K562 (cell line): ENCODE results near the gene TOM1L1. TPM values are rescaled to one million over a fixed set of nuclear protein-coding genes. Genes with fewer than 3 reads are reported as not detected.
A peak's percentile ranks its signal among the peaks of the same experiment; 100 is the strongest.

ENCODE experiments used
- ADNP ChIP-seq: fragments of 200-800 bp; sonication (Bioruptor generic); IDR thresholded peaks from 2 replicates; pipeline ENCODE4 v1.6.1; 2016; ENCODE audit warnings: missing genetic modification characterization, missing compliant biosample characterization
- CCAR2 ChIP-seq: fragments of 200-400 bp; formaldehyde crosslinking; IDR thresholded peaks from 2 replicates; pipeline ENCODE4 v1.6.1; 2017; ENCODE audit warnings: mild to moderate bottlenecking, low read depth, low read length
- COPS2 ChIP-seq: fragments of 450-650 bp; conservative IDR thresholded peaks from 2 replicates; pipeline ENCODE4 v1.6.1; 2016; ENCODE audit warnings: mild to moderate bottlenecking, moderate library complexity
- ERF ChIP-seq: fragments of 450-650 bp; formaldehyde crosslinking; IDR thresholded peaks from 2 replicates; pipeline ENCODE4 v1.4.0; 2020; ENCODE audit warnings: mild to moderate bottlenecking, mixed read lengths
- KHSRP ChIP-seq: fragments of 450-650 bp; IDR thresholded peaks from 2 replicates; pipeline ENCODE4 v1.6.1; 2017
- MCM2 ChIP-seq: fragments of 450-650 bp; IDR thresholded peaks from 2 replicates; pipeline ENCODE4 v1.6.1; 2017; ENCODE audit warnings: low read depth, mild to moderate bottlenecking
- NCOR1 ChIP-seq: fragments of 450-650 bp; IDR thresholded peaks from 2 replicates; pipeline ENCODE4 v1.6.1; 2016; ENCODE audit warnings: mild to moderate bottlenecking, moderate library complexity
- NFYB ChIP-seq: IDR thresholded peaks from 2 replicates; pipeline ENCODE4 v1.6.1; 2011; ENCODE audit warnings: mild to moderate bottlenecking, moderate library complexity; ENCODE audit not compliant: insufficient read length; ENCODE audit errors: extremely low read depth
- PHB2 ChIP-seq: fragments of 450-650 bp; IDR thresholded peaks from 2 replicates; pipeline ENCODE4 v1.6.1; 2017; ENCODE audit warnings: low read depth
- RNF2 ChIP-seq: sonication (generic); IDR thresholded peaks from 2 replicates; pipeline ENCODE4 v1.6.1; 2016
- SMARCA4 ChIP-seq: fragments of 450-650 bp; IDR thresholded peaks from 2 replicates; pipeline ENCODE4 v1.6.1; 2016
- SRSF7 ChIP-seq: fragments of 200-400 bp; formaldehyde crosslinking; optimal IDR thresholded peaks from 2 replicates; pipeline ENCODE3; 2017; ENCODE audit warnings: mild to moderate bottlenecking, low read depth, low read length
- TAF15 ChIP-seq: fragments of 200-400 bp; formaldehyde crosslinking; IDR thresholded peaks from 2 replicates; pipeline ENCODE4 v1.6.1; 2017; ENCODE audit warnings: mild to moderate bottlenecking, low read depth, low read length, moderate library complexity
- ZC3H8 ChIP-seq: fragments of 450-650 bp; IDR thresholded peaks from 2 replicates; pipeline ENCODE4 v1.6.1; 2017
- ZKSCAN8 ChIP-seq: fragments of 200-800 bp; sonication (Bioruptor generic); IDR thresholded peaks from 2 replicates; pipeline ENCODE4 v1.6.1; 2016; ENCODE audit warnings: missing genetic modification characterization, missing compliant biosample characterization
- ZNF347 ChIP-seq: fragments of 450-650 bp; formaldehyde crosslinking; IDR thresholded peaks from 2 replicates; pipeline ENCODE4 v1.4.0; 2020; ENCODE audit warnings: low read depth, mild to moderate bottlenecking, moderate library complexity
- ZNF77 ChIP-seq: fragments of 250-450 bp; sonication (Bioruptor Pico); IDR thresholded peaks from 2 replicates; pipeline ENCODE4 v1.5.0; 2020
- polyA plus RNA-seq, 8 experiments: library from polyadenylated mRNA; depleted of rRNA in 4 of 8; stranded (reverse) in 5 of 8; unstranded in 3 of 8; fragments of >200 nt; fragmentation: Nextera tagmentation in 2 of 8; fragmentation: Illumina TruSeq in 1 of 8; extraction: Ambion mirVana in 2 of 8; extraction: Trizol in 1 of 8; gene quantifications; 2 replicates each; pipeline versions ENCODE4 v1.2.1 to v1.2.3, GENCODE V29; 2011 to 2014; ENCODE audit warnings: inconsistent platforms in 1 of 8, missing spikeins in 1 of 8
- total RNA-seq, 7 experiments: library from RNA; depleted of rRNA in 6 of 7; stranded (reverse); fragments of >200 nt in 6 of 7; fragmentation: Illumina TruSeq in 2 of 7; extraction: Trizol in 2 of 7; gene quantifications; 2 replicates each; pipeline versions ENCODE4 v1.2.1 to v1.2.3, GENCODE V29; 2011 to 2021; ENCODE audit warnings: low replicate concordance in 1 of 7
- TF ChIP-seq, protein P1 (sequence below): fragments of 250-450 bp; sonication (Bioruptor Pico); IDR thresholded peaks from 2 replicates; pipeline ENCODE4 v1.8.0; 2022; ENCODE audit warnings: moderate library complexity, mild to moderate bottlenecking, inconsistent platforms
- TF ChIP-seq, protein P2 (sequence below): fragments of 150-350 bp; conservative IDR thresholded peaks from 2 replicates; pipeline ENCODE4 v1.6.1; 2014; ENCODE audit warnings: low read length
- TF ChIP-seq, protein P3 (sequence below): fragments of 450-650 bp; conservative IDR thresholded peaks from 2 replicates; pipeline ENCODE4 v1.6.1; 2016; ENCODE audit warnings: missing genetic modification characterization, low read depth, mild to moderate bottlenecking, missing compliant biosample characterization, moderate library complexity
- TF ChIP-seq, protein P4 (sequence below): fragments of 250-450 bp; sonication (Bioruptor Pico); IDR thresholded peaks from 2 replicates; pipeline ENCODE4 v1.5.1; 2021; ENCODE audit warnings: mild to moderate bottlenecking
- TF ChIP-seq, protein P5 (sequence below): fragments of 450-650 bp; formaldehyde crosslinking; IDR thresholded peaks from 2 replicates; pipeline ENCODE4 v1.4.0; 2020; ENCODE audit warnings: mild to moderate bottlenecking, moderate library complexity

TOM1L1 gene
- total and polyA plus RNA-seq, 9 of the 15 experiments (the other 6 are each of a cell fraction or from before 2014, with no cell fraction given), result 21.3 to 74.3 (median 31.0) TPM

DNA sequence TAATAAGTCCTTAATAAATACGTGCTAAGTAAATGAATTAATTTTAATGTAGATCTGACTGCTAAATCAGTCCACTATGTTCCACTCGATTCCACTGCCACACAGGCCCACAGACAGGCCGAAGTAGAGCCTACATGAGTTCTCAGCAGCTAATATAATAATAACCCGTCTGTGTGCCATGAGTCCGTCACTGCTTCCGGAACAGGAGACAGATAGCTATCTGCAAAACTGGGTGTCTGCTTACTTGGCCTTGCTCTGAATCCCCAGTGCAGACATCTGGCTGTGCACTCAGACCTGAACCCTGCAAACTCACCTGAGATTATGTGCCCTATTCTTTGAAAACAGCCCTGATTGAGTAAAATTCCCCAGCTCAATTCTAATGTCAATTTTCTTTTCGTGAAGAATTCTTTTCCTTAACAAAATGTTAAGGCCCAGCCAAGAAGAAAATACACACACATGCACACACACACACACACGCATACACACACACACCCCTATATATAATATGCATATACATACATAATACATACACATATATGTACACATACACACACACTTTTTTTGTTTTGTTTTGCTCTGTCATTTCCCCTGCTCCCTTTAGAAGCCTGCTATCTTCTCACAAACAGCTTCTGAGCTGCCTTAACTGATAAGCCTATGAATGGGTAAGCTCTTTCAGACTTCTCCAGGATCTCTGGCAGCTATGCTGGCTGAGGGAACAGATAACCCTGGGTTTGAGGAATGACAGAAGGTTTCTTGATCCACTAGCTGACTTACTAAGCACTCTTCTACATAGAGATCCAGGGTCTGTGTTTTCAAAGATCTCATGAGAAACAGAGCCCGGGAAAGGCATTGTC is 39.8 kb upstream of the TOM1L1 start (continued):
- TF ChIP-seq SRSF7 (no peak), RNF2 (peak; percentile 75; the same call in 1 of the 2 replicates), ZC3H8 (0 out of 2 replicates have a peak, but pooled peaks have one; percentile 31), NCOR1 (peak; percentile 99), ERF (CRISPR knock-in tag) (0 out of 2 replicates have a peak, but pooled peaks have one; percentile 9), ADNP (tag) (no peak; the same call in 1 of the 2 replicates), PHB2 (peak; percentile 95), ZNF347 (CRISPR knock-in tag) (no peak), SMARCA4 (peak; percentile 99), COPS2 (no peak), ZNF77 (CRISPR knock-in tag) (no peak), NFYB (no peak), KHSRP (peak; percentile 83), MCM2 (no peak), CCAR2 (no peak), TAF15 (no peak), ZKSCAN8 (peak; percentile 87)
- TF ChIP-seq, protein P1, sequence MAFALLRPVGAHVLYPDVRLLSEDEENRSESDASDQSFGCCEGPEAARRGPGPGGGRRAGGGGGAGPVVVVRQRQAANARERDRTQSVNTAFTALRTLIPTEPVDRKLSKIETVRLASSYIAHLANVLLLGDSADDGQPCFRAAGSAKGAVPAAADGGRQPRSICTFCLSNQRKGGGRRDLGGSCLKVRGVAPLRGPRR (CRISPR knock-in tag), result no peak
- TF ChIP-seq, protein P2, sequence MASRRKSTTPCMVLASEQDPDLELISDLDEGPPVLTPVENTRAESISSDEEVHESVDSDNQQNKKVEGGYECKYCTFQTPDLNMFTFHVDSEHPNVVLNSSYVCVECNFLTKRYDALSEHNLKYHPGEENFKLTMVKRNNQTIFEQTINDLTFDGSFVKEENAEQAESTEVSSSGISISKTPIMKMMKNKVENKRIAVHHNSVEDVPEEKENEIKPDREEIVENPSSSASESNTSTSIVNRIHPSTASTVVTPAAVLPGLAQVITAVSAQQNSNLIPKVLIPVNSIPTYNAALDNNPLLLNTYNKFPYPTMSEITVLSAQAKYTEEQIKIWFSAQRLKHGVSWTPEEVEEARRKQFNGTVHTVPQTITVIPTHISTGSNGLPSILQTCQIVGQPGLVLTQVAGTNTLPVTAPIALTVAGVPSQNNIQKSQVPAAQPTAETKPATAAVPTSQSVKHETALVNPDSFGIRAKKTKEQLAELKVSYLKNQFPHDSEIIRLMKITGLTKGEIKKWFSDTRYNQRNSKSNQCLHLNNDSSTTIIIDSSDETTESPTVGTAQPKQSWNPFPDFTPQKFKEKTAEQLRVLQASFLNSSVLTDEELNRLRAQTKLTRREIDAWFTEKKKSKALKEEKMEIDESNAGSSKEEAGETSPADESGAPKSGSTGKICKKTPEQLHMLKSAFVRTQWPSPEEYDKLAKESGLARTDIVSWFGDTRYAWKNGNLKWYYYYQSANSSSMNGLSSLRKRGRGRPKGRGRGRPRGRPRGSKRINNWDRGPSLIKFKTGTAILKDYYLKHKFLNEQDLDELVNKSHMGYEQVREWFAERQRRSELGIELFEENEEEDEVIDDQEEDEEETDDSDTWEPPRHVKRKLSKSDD, result no peak
- TF ChIP-seq, protein P3, sequence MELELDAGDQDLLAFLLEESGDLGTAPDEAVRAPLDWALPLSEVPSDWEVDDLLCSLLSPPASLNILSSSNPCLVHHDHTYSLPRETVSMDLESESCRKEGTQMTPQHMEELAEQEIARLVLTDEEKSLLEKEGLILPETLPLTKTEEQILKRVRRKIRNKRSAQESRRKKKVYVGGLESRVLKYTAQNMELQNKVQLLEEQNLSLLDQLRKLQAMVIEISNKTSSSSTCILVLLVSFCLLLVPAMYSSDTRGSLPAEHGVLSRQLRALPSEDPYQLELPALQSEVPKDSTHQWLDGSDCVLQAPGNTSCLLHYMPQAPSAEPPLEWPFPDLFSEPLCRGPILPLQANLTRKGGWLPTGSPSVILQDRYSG (tag), result no peak; the same call in 1 of the 2 replicates
- TF ChIP-seq, protein P4, sequence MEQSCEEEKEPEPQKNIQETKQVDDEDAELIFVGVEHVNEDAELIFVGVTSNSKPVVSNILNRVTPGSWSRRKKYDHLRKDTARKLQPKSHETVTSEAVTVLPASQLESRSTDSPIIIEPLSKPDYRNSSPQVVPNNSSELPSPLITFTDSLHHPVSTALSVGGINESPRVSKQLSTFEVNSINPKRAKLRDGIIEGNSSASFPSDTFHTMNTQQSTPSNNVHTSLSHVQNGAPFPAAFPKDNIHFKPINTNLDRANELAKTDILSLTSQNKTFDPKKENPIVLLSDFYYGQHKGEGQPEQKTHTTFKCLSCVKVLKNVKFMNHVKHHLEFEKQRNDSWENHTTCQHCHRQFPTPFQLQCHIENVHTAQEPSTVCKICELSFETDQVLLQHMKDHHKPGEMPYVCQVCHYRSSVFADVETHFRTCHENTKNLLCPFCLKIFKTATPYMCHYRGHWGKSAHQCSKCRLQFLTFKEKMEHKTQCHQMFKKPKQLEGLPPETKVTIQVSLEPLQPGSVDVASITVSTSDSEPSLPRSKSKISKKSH, result no peak
- TF ChIP-seq, protein P5, sequence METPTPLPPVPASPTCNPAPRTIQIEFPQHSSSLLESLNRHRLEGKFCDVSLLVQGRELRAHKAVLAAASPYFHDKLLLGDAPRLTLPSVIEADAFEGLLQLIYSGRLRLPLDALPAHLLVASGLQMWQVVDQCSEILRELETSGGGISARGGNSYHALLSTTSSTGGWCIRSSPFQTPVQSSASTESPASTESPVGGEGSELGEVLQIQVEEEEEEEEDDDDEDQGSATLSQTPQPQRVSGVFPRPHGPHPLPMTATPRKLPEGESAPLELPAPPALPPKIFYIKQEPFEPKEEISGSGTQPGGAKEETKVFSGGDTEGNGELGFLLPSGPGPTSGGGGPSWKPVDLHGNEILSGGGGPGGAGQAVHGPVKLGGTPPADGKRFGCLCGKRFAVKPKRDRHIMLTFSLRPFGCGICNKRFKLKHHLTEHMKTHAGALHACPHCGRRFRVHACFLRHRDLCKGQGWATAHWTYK (CRISPR knock-in tag), result peak; percentile 27; the same call in 1 of the 2 replicates
